ENCODE results near the gene ABCC3.

Gene ABCC3

GRCh38 chr17:50630524-50631194 is 4.0 kb upstream of the ABCC3 start:
- peak; percentile 22 to 54 (median 38) for DNase-seq

- DNase-seq, result no peak
These were observed 3.3 kb upstream of the ABCC3 start for GRCh38 chr17:50631195-50631907.

GRCh38 chr17:50631908-50632571 is 2.6 kb upstream of the ABCC3 start:
- no peak for DNase-seq

DNA sequence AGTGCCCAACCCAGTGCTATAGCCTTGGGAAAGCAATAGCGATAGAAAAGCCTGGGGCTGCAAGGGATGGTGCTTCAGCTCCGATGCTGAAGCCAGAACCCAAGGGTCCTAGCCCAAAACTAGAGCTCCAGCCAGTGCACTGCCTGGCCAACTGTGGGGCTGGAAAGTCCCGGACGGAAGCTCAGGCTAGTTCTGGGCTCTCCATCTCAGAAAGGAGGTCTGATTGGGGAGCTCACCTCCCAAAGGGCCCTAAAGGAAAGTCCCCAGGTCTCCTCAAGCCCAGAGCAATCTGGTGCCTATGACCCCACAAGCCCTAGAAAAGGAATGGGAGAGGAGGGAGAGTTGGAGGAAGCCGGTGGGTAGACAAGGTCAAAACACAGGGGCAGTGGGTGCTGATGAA is 2.0 kb upstream of the ABCC3 start:
- DNase-seq, result no peak

GRCh38 chr17:50633683-50634082 is 998 bp upstream of the ABCC3 start:
- no peak for DNase-seq

DNA sequence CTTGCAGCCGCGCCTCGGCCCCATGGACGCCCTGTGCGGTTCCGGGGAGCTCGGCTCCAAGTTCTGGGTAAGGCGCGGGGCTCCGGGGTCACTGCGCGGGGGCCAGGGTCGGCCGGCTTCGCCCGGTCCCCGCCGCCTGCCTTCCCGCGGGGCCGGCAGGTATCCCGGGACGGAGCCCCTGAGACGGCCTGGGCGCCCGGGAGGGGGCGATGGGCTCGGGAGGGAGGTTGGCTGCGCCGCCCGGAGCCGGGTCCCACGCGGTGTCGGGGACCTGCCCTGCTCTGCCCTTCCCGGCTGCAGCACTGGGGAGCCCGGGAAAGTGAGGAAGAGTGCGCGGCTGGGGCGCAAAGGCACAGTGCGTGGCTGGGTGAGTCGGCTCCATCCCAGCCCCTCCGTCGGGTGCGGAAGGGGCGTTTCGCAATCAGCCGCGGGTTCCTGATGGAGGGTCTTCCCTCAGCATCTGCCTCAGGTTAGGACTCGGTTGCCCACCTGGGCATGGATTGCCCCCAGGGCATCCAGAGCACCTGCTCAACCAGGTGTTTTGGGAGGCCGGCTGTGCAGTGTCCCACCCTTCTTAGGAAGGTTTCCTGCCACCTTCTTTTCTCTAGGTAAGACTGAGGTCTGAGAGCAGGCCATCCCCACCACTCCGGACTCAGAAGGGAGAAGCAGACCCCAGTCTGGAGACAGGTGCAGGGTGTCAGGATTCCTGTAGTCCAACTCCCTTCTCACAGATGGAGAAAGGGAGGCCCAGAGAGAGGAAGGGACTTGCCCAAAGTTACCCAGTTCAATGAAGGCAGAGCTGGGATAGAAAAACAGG is 442 bp downstream of the ABCC3 start:
- no peak for DNase-seq

GRCh38 chr17:50635732-50635981 is 976 bp downstream of the ABCC3 start:
- DNase-seq, result no peak

- no peak for DNase-seq
These were observed 1.5 kb downstream of the ABCC3 start for GRCh38 chr17:50635982-50636803.

GRCh38 chr17:50636804-50637195 is 2.1 kb downstream of the ABCC3 start:
- DNase-seq, result no peak

- DNase-seq, result no peak
These were observed 3.3 kb downstream of the ABCC3 start for GRCh38 chr17:50637829-50638605.

DNA sequence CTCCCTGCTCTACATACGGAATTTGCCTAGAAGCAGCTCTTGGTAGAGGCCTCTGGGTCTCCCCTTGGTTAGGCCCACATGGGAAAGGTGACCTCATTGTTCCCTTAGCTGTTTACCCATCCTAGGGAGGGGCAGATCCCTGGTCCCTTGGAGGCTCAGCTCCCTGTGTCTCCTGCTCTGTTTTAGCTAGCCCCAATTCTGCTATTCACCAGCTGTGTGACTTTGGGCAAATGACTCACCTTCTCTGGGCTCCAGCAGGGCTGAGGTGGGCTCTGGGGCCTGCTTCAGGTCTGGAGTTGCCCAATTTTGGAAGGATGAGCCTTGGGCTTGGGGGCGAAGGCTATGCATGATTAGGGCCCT is 3.9 kb downstream of the ABCC3 start:
- no peak for DNase-seq

GRCh38 chr17:50638966-50639713 is 4.5 kb downstream of the ABCC3 start:
- DNase-seq, result no peak

- DNase-seq, result no peak
These were observed 6.1 kb downstream of the ABCC3 start for GRCh38 chr17:50640686-50641351.

DNA sequence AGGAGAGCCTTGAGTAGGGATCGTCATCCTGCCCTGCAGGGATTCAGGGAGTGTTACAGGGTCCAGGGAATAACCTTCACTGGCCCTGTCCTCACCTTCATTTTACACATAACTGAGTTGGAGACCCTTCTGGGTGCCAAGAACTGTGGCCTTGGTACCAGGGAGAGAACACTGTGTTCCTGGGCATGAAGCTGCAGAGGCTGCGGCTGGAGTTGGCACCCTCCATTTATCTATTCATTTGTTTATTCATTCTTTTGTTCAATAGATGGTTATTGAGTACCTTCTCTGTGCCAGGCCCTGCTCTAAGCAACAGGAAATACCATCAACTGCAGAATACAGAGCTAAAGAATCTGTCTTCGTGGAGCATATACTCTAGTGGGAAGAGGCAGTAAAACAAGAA is 6.7 kb downstream of the ABCC3 start:
- DNase-seq, result no peak

DNA sequence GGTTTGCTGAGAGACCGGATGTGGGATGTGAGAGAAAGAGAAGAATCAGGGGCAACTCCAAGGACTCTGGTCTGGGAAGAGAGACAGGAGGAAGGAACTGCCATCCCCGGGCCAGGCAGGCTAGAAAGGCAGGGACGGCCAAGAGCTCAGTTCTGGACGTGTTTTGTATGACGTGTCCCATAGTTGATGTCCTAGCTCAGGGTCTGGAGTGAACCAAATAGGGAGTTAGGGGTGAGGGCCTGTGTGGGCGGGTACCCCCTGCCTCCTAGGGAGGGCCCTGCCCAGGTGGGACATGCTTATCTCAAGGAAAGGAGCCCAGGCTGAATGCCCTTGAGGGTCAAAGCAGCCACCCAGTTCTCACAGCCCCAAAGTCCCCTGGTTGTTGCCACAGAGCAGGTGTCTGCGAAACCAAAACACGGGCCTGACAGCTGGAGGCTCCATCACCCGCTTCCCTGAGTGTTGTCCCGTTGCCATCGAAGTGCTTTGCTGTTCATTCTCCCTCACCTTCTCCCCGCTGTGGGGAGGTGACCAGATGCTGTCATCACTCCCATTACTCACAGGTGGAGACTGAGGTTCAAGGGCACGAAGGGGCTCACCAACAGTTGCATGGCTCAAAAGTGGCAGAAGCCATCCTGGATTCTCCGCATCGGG is 7.5 kb downstream of the ABCC3 start:
- DNase-seq, result no peak

- no peak for DNase-seq
These were observed 8.3 kb downstream of the ABCC3 start for GRCh38 chr17:50642722-50643656.

GRCh38 chr17:50645748-50646682 is 11.3 kb downstream of the ABCC3 start:
- DNase-seq, result no peak

- no peak for DNase-seq
These were observed 12.5 kb downstream of the ABCC3 start for GRCh38 chr17:50647187-50647586.
